ENCODE measurements around the gene MRM2.

Gene MRM2

DNA sequence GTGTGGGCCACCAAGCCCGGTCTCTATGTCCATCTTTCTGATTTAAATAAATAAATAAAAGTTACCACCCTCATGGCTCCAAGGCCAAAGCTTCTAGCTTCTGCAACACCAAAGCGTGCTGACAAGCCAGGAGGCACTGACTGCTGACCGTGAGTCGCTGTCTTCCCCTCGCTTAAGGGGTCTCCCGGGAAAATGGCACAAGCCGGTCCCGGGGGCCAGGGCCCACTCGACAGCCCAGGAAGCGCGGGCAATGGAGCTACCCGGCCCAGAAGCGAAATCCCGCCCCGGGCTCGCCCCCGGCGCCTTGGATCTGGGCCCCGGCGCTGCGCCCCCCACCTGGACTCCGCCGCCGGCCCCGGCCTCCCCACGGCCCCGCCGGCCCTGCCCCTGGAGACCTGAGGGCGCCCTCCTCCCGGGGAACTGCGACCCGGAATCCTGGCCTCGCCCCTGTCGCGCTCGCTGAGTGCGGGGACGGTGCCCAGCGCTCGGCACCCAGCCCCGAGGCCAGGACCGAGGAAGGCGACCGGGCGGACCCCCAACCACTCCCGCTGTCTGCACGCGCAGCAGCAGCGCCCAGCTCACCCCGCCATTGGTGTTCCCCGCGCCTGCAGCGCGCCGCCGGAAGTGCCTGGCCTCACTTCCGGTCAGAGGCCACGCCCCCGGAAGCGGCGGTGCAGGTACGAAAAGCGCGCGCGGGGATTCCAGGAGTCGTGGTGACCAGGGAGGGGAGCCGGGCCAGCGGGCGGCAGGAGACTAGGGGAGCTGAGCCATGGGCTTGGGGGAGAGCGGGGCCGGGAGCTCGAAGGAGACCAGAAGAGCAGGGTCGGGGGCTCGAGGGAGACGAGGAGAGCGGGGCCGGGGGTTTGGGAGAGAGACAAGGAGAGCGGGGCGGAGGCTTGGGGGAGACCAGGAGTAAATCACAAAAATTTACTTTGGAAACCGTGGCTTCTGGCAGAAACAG is at the start of gene MRM2, which contains the start of gene NUDT1:
Gene MRM2, minus strand, starts transcription at position 626 of the 961 bp plus-strand sequence. Its CDS starts 36 bp downstream, at position 590.
Gene NUDT1, plus strand, starts transcription at position 647 of the 961 bp plus-strand sequence. CDS start 2,349 bp downstream, outside the sequence.
- TF ChIP-seq POLR2A (IDR thresholded peaks at IDR 0.05; ENCODE audit: low read depth, low read length) = peak; percentile 98
- FAIRE-seq = no peak
- peak; percentile 98 for DNase-seq (ENCODE audit: insufficient read length, low spot score)

DNA sequence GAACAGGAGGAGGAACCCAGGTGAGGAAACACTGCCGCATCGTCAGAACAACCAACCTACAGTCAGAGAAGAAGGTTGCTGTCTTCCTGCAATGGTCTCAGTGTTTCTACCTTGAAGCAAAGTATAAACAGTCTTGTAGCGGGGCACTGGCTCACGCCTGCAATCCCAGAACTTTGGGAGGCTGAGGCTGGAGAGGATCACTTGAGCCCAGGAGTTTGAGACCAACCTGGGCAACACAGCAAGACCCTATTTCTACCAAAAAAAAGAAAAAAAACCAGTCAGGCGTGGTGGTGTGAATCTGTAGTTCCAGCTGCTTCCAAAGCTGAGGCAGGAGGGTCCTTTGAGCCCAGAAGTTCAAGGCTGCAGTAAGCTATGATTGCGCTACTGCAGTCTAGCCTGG is 48.9 kb upstream of the MRM2 start:
- DNase-seq (ENCODE audit: insufficient read length, low spot score) (no peak), FAIRE-seq (no peak)
- TF ChIP-seq POLR2A (IDR thresholded peaks at IDR 0.05; ENCODE audit: low read depth, low read length) = no peak

- DNase-seq (ENCODE audit: insufficient read length, low spot score) = no peak
- no peak for FAIRE-seq
- TF ChIP-seq POLR2A (IDR thresholded peaks at IDR 0.05; ENCODE audit: low read depth, low read length) = no peak
Observed at GRCh38 chr7:2289621-2290020, 47.6 kb upstream of the MRM2 start.

DNA sequence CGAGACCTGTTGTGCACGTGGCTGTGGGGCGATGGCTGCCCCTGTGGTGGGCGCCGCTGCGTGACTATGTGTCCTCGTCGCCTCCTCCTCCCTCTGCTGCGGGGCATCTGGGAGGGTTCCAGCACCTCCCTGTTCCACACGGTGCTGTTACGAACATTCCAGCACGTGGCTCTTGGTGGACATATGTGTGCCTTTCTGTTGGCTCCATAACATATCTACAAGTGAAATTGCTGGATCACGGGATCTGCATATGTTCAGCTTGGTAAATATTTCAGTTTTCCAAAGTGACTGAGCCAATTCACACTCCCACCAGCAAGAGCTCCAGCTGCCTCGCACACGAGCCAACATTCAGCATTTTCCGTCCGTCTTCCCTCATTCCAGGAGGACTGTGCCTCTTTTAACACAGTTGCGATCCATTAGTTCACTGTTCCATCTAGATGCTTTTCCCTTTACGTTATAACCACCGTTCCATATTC is 47.1 kb upstream of the MRM2 start:
- DNase-seq (ENCODE audit: insufficient read length, low spot score) = no peak
- no peak for TF ChIP-seq POLR2A (IDR thresholded peaks at IDR 0.05; ENCODE audit: low read depth, low read length)
- no peak for FAIRE-seq

DNA sequence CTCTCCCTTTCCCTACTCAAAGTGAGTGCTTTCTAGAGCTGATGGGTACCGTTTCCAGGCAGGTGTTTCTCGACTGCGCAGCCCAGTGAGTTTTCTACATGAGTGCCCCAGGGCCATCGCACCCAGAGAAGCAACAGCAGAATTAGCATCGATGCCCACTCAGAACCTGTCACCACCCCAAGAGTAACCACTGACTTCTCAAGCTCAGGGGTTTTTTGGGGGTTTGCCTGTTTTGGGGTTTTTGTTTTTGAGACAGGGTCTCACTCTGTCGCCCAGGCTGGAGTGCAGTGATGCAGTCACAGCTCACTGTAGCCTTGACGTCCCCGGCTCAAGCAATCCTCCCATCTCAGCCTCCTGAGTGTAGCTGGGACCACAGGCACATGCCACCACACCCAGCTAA is 46.5 kb upstream of the MRM2 start:
- TF ChIP-seq POLR2A (IDR thresholded peaks at IDR 0.05; ENCODE audit: low read depth, low read length) = no peak
- DNase-seq (ENCODE audit: insufficient read length, low spot score) (no peak), FAIRE-seq (no peak)

DNA sequence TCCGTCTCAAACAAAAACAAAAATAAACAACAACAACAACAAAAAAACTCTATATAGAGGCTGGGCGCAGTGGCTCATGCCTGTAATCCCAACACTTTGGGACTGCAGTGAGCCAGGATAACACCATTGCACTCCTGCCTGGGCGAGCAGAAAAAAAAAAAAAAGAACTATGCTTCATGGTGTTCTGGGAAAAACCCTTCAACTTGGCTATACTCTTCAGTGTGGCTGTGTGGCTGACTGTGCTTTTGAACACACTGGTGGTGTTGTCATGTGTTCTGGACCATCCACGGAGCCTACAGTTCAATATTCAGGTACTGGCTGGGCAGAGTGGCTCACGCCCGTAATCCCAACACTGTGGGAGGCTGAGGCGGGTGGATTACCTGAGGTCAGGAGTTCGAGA is 45.7 kb upstream of the MRM2 start:
- FAIRE-seq = no peak
- no peak for TF ChIP-seq POLR2A (IDR thresholded peaks at IDR 0.05; ENCODE audit: low read depth, low read length)
- no peak for DNase-seq (ENCODE audit: insufficient read length, low spot score)

DNA sequence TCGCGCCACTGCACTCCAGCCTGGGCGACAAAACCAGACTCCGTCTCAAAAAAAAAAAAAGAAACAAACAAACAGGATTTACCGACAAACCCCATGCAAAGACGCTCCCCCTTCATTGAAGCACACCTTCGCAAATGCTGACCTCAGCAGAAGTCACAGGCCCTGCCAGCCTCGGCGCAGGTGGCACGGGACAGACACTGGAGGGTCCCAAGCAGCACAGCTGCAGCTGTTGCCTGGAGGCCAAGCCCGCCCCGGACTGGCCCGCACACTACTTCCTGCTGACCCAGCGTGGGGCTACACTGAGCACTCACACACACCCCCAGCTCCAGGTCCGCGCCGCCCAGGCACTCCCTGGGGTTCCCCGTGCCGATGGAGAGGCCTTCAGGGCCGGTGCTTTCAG is 41.1 kb upstream of the MRM2 start:
- TF ChIP-seq POLR2A (IDR thresholded peaks at IDR 0.05; ENCODE audit: low read depth, low read length) = no peak
- no peak for FAIRE-seq
- no peak for DNase-seq (ENCODE audit: insufficient read length, low spot score)

GRCh38 chr7:2282185-2282751 is 40.3 kb upstream of the MRM2 start:
- no peak for FAIRE-seq
- no peak for TF ChIP-seq POLR2A (IDR thresholded peaks at IDR 0.05; ENCODE audit: low read depth, low read length)
- no peak for DNase-seq (ENCODE audit: insufficient read length, low spot score)

DNA sequence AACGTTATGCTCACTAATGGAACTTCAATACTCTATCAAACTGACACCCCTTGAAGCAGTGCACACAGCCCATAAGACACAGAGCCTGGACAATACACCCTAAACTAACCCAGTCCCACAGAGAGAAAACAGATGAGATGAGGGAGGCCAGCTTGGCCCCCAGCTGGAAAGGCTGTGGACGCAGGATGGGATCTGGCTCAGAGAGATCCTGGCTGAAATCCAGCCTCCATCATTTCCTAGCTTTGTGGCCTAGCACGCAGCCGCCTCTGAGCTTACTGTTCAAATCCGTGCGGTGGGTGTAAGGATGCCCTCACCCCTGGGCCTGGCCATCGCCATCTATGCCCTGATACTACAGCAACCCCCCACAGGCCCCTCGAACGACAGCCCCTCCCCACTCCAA is 39.5 kb upstream of the MRM2 start:
- no peak for FAIRE-seq
- DNase-seq (ENCODE audit: insufficient read length, low spot score) = no peak
- TF ChIP-seq POLR2A (IDR thresholded peaks at IDR 0.05; ENCODE audit: low read depth, low read length) = no peak

- DNase-seq (ENCODE audit: insufficient read length, low spot score) = no peak
- no peak for FAIRE-seq
- TF ChIP-seq POLR2A (IDR thresholded peaks at IDR 0.05; ENCODE audit: low read depth, low read length) = no peak
Observed at GRCh38 chr7:2280424-2280823, 38.4 kb upstream of the MRM2 start.

DNA sequence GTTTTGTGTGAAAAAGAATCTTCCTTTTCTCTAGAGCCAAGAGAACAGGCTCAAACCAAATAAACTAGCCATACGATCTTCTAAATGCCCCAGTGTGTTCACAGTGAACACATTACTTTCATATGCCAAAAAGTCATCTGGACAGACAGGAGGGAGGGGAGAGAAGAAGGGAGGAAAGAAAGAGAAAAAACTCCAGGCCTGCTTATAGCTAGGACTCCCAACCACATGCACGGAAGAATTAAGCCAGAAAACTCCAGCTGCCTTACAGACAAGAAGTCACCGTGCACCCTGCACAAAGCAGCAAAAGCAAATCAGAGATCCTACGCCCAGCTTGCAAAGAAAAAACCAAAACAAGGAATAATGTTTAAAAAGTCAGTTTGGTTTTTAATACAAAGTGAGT is 37.9 kb upstream of the MRM2 start:
- DNase-seq (ENCODE audit: insufficient read length, low spot score) (no peak), FAIRE-seq (no peak)
- TF ChIP-seq POLR2A (IDR thresholded peaks at IDR 0.05; ENCODE audit: low read depth, low read length) = no peak

DNA sequence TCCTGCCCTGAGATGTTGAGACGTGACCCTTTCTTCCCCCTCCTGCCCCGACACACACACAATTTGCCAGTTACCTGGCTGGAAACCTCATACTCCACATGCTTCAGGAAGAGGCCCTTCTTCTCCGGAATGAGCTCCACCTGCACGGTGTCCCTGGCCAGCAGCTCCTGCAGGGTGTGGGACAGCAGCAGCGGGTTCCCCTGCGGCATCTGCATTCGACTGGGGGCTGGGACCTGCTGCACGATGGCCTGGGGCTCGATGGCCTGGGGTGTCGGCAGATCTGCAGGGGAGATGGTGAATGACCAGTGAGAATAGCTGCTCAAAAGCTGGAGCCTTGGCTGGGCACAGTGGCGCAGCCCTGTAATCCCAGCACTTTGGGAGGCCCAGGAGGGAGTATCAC is 36.0 kb upstream of the MRM2 start:
- DNase-seq (ENCODE audit: insufficient read length, low spot score) = no peak
- FAIRE-seq = no peak

GRCh38 chr7:2276107-2276506 is 34.1 kb upstream of the MRM2 start:
- no peak for TF ChIP-seq POLR2A (IDR thresholded peaks at IDR 0.05; ENCODE audit: low read depth, low read length)
- DNase-seq (ENCODE audit: insufficient read length, low spot score) (no peak), FAIRE-seq (no peak)

More for the DNA sequence above, 36.0 kb upstream of the MRM2 start:
- TF ChIP-seq POLR2A (IDR thresholded peaks at IDR 0.05; ENCODE audit: low read depth, low read length) = no peak

GRCh38 chr7:2275101-2275500 is 33.1 kb upstream of the MRM2 start:
- TF ChIP-seq POLR2A (IDR thresholded peaks at IDR 0.05; ENCODE audit: low read depth, low read length) = no peak
- FAIRE-seq = no peak
- no peak for DNase-seq (ENCODE audit: insufficient read length, low spot score)

DNA sequence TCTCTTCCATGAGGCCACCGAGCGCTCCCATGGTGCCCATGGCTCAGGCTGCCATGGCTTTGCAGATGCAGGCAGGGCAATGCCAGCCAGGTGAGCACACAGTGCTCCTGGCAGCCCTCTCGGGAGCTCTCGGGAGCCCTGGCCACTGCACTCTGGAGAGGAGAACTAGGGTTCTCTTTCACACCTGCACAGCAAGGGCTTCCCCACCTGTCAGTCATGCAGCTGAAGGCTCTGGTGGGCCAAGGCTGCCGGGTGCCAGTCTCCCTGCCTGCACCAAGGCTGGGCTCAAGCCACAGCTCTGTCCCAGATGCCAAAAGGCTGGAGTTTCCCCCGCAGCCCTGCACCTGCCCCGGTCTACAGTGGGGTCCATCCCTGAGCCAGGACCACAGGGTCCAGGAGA is 32.7 kb upstream of the MRM2 start:
- DNase-seq (ENCODE audit: insufficient read length, low spot score) (no peak), FAIRE-seq (no peak)
- TF ChIP-seq POLR2A (IDR thresholded peaks at IDR 0.05; ENCODE audit: low read depth, low read length) = no peak

All from H54 (cell line).